A673 (cell line): ENCODE data around the gene MAPK11. TPM values are rescaled to one million over a fixed set of nuclear protein-coding genes. Genes with fewer than 3 reads are reported as not detected.

Source experiments
- BruUV-seq: library from RNA; stranded (reverse); fragments of 400-500 nt; replicated peaks from 2 replicates; lab custom pipeline; 2021; lab: Mats Ljungman, UMichigan
- CTCF ChIA-PET: fragments of 300-600 bp; sonication (Branson Sonifier 250); formaldehyde crosslinking; loops from one replicate; lab custom pipeline; 2022; ENCODE audit warnings: antibody characterized with exemption; lab: Charles Lee
- POLR2A ChIA-PET: fragments of 300-600 bp; sonication (Branson Sonifier 250); formaldehyde crosslinking; loops from one replicate; lab custom pipeline; 2022; ENCODE audit warnings: antibody characterized with exemption; ENCODE audit not compliant: low non-redundant PET; lab: Charles Lee
- DNase-seq: peaks from one replicate; pipeline ENCODE4 v3.0.0-alpha.2; 2015; ENCODE audit warnings: low spot score
- H3K27ac ChIP-seq: fragments of 200-600 bp; sonication (generic); 2 replicates; pipeline ENCODE4 v1.5.1; 2016; ENCODE audit warnings: mixed run types, low read depth, mild to moderate bottlenecking, mixed read lengths, antibody characterized with exemption, low read length; ENCODE audit not compliant: poor library complexity, severe bottlenecking
- H3K27me3 ChIP-seq: fragments of 200-600 bp; sonication (generic); replicated peaks from 2 replicates; pipeline ENCODE4 v1.6.1; 2017; ENCODE audit warnings: mixed run types, low read depth, mild to moderate bottlenecking, mixed read lengths, antibody characterized with exemption, low read length; ENCODE audit not compliant: insufficient read depth, poor library complexity
- H3K36me3 ChIP-seq: fragments of 200-600 bp; sonication (generic); 2 replicates; pipeline ENCODE4 v1.6.1; 2016; ENCODE audit warnings: mixed run types, mild to moderate bottlenecking, mixed read lengths, antibody characterized with exemption, low read length; ENCODE audit not compliant: insufficient read depth, poor library complexity, severe bottlenecking
- H3K4me1 ChIP-seq: fragments of 200-600 bp; sonication (generic); 2 replicates; pipeline ENCODE4 v1.6.1; 2017; ENCODE audit warnings: mixed run types, mild to moderate bottlenecking, mixed read lengths, antibody characterized with exemption, low read length; ENCODE audit not compliant: insufficient read depth, poor library complexity, severe bottlenecking
- H3K4me3 ChIP-seq: fragments of 200-600 bp; sonication (generic); 2 replicates; pipeline ENCODE4 v1.5.1; 2016; ENCODE audit warnings: low read depth, mixed run types, mild to moderate bottlenecking, mixed read lengths, low read length; ENCODE audit not compliant: poor library complexity, severe bottlenecking
- H3K9me3 ChIP-seq: fragments of 200-600 bp; sonication (generic); 2 replicates; pipeline ENCODE4 v1.6.1; 2016; ENCODE audit warnings: mixed run types, low read depth, mild to moderate bottlenecking, mixed read lengths, antibody characterized with exemption, low read length; ENCODE audit not compliant: poor library complexity, severe bottlenecking
- CTCF ChIP-seq: fragments of 300-800, 200-600 bp; sonication (generic); conservative IDR thresholded peaks from 2 replicates; pipeline ENCODE4 v1.5.1; 2017; ENCODE audit warnings: low read depth, mild to moderate bottlenecking, antibody characterized with exemption, low read length, moderate library complexity, mixed read lengths
- EZH2 ChIP-seq: fragments of 200-600 bp; sonication (generic); IDR thresholded peaks from 2 replicates; pipeline ENCODE4 v1.6.1; 2017; ENCODE audit warnings: borderline replicate concordance, low read depth, mild to moderate bottlenecking, mixed read lengths, antibody characterized with exemption, low read length; ENCODE audit not compliant: poor library complexity, severe bottlenecking
- intact Hi-C: fragments of 100-400 bp; cut with micrococcal nuclease; formaldehyde crosslinking; loops from one replicate; pipeline ENCODE4 v1.10.0; 2022; ENCODE audit not compliant: unreplicated experiment
- total RNA-seq: library from RNA; stranded (reverse); gene quantifications from 2 replicates; pipeline ENCODE4 v1.2.3, GENCODE V29; 2021

Gene MAPK11
- total RNA-seq, 1 experiment from 2014 or later, result 5.4 TPM

GRCh38 chr22:50305923-50306566 lies 35.9 kb upstream of the MAPK11 start:
- H3K27me3 ChIP-seq, result no peaks in the 10 kb centered on the region
- BruUV-seq, result no TSS peak
- no peak for TF ChIP-seq CTCF
- TF ChIP-seq EZH2, result no peak
- peaks cover 7% of the 10 kb centered on the region for H3K36me3 ChIP-seq
- intact Hi-C loops, result no loop called here
- no peaks in the 10 kb centered on the region for H3K9me3 ChIP-seq
- ChIA-PET CTCF (interaction anchor here (0.6 to 0.7 kb wide), 3 partner anchors 36 to 908 kb away, joined by 3 to 4 read pairs (median 3); no protein-coding TSS in a partner anchor), POLR2A (no interaction called here)
- H3K4me3 ChIP-seq, result peak overlapping the region; percentile 100
- H3K27ac ChIP-seq, result peak overlapping the region; percentile 95
- peak; percentile 89 for DNase-seq
- peaks cover 56% of the 10 kb centered on the region for H3K4me1 ChIP-seq

- no peaks in the 10 kb centered on the region for H3K9me3 ChIP-seq
- TF ChIP-seq CTCF (no peak), EZH2 (no peak)
- ChIA-PET CTCF (interaction anchor here (0.7 kb wide), 1 partner anchor 37 kb away, joined by 3 read pairs; no protein-coding TSS in a partner anchor), POLR2A (no interaction called here)
- no peak for DNase-seq
- peak overlapping the region; percentile 95 for H3K27ac ChIP-seq
- intact Hi-C loops, result no loop called here
- H3K36me3 ChIP-seq, result peaks cover 7% of the 10 kb centered on the region
- H3K4me1 ChIP-seq, result peaks cover 62% of the 10 kb centered on the region
- no TSS peak for BruUV-seq
- peak overlapping the region; percentile 100 for H3K4me3 ChIP-seq
- H3K27me3 ChIP-seq, result no peaks in the 10 kb centered on the region
Measured at GRCh38 chr22:50305393-50305922, 35.3 kb upstream of the MAPK11 start.

- peak; percentile 55 for DNase-seq
- H3K27me3 ChIP-seq, result no peaks in the 10 kb centered on the region
- TF ChIP-seq EZH2, result no peak
- no peak for TF ChIP-seq CTCF
- H3K4me3 ChIP-seq, result peak overlapping the region; percentile 100
- CTCF ChIA-PET, result interaction anchor here (0.7 kb wide), 2 partner anchors 29 to 38 kb away, joined by 3 to 11 read pairs; no protein-coding TSS in a partner anchor
- no peaks in the 10 kb centered on the region for H3K9me3 ChIP-seq
- peak overlapping the region; percentile 95 for H3K27ac ChIP-seq
- peaks cover 69% of the 10 kb centered on the region for H3K4me1 ChIP-seq
- POLR2A ChIA-PET, result no interaction called here
- BruUV-seq, result no TSS peak
- H3K36me3 ChIP-seq, result peaks cover 7% of the 10 kb centered on the region
- intact Hi-C loops, result no loop called here
Measured at GRCh38 chr22:50304528-50305392, 34.6 kb upstream of the MAPK11 start.
